Choroid plexus epithelial cell (primary cell): Measurements from ENCODE around the gene CTF1.

Source experiments
- DNase-seq: peaks from one replicate; pipeline ENCODE4 v3.0.0-alpha.2; 2010; ENCODE audit warnings: low read depth
- H3K4me3 ChIP-seq: 2 replicates; pipeline ENCODE4 v1.5.1; 2011; ENCODE audit warnings: low read depth, mild to moderate bottlenecking, control low read depth, low read length, moderate library complexity
- CTCF ChIP-seq: conservative IDR thresholded peaks from 2 replicates; pipeline ENCODE4 v1.5.1; 2011; ENCODE audit warnings: low read depth, mild to moderate bottlenecking, control low read depth, inconsistent platforms, low read length, moderate library complexity

Gene CTF1

GRCh38 chr16:30903002-30903401 lies 6.6 kb downstream of the CTF1 start:
- H3K4me3 ChIP-seq: no peak overlapping the region
- no peak for TF ChIP-seq CTCF
- no peak for DNase-seq

GRCh38 chr16:30903596-30903995 lies 7.2 kb downstream of the CTF1 start:
- no peak for TF ChIP-seq CTCF
- no peak overlapping the region for H3K4me3 ChIP-seq
- DNase-seq: peak; percentile 23

GRCh38 chr16:30904114-30904780 lies 7.8 kb downstream of the CTF1 start:
- TF ChIP-seq CTCF: no peak
- H3K4me3 ChIP-seq: no peak overlapping the region
- no peak for DNase-seq

- no peak overlapping the region for H3K4me3 ChIP-seq
- DNase-seq: no peak
- TF ChIP-seq CTCF: no peak
Measured at GRCh38 chr16:30907064-30907463, 10.7 kb downstream of the CTF1 start.

GRCh38 chr16:30910427-30911029 lies 14.1 kb downstream of the CTF1 start:
- DNase-seq: no peak
- TF ChIP-seq CTCF: no peak
- H3K4me3 ChIP-seq: no peak overlapping the region

GRCh38 chr16:30912794-30913412 lies 16.5 kb downstream of the CTF1 start:
- H3K4me3 ChIP-seq: no peak overlapping the region
- TF ChIP-seq CTCF: no peak
- DNase-seq: no peak
